GM10248 (cell line): ENCODE measurements around the gene ASCL1.
A peak's percentile ranks its signal among the peaks of the same experiment; 100 is the strongest.

Source experiments
- CTCF ChIA-PET: fragments of 300-600 bp; sonication (Branson Sonifier 250); formaldehyde crosslinking; extraction: SDS; loops from one replicate; lab custom pipeline; 2021; ENCODE audit warnings: antibody characterized with exemption; lab: Yijun Ruan, JAX
- POLR2A ChIA-PET: fragments of 350-650 bp; sonication (Branson Sonifier 250); formaldehyde crosslinking; extraction: SDS; loops from one replicate; lab custom pipeline; 2020; ENCODE audit warnings: antibody characterized with exemption; lab: Yijun Ruan, JAX
- DNase-seq: peaks from one replicate; pipeline ENCODE4 v3.0.0; 2012; ENCODE audit errors: extremely low spot score
- TF ChIP-seq, protein P1 (sequence below): IDR thresholded peaks from 2 replicates; pipeline ENCODE4 v1.5.1; 2012; ENCODE audit warnings: mild to moderate bottlenecking, low read depth; ENCODE audit errors: extremely low read depth, missing control alignments, control extremely low read depth

The ASCL1 gene

GRCh38 chr12:102961466-102961855 is 4.0 kb downstream of the ASCL1 start:
- POLR2A ChIA-PET = no interaction called here
- TF ChIP-seq, protein P1, sequence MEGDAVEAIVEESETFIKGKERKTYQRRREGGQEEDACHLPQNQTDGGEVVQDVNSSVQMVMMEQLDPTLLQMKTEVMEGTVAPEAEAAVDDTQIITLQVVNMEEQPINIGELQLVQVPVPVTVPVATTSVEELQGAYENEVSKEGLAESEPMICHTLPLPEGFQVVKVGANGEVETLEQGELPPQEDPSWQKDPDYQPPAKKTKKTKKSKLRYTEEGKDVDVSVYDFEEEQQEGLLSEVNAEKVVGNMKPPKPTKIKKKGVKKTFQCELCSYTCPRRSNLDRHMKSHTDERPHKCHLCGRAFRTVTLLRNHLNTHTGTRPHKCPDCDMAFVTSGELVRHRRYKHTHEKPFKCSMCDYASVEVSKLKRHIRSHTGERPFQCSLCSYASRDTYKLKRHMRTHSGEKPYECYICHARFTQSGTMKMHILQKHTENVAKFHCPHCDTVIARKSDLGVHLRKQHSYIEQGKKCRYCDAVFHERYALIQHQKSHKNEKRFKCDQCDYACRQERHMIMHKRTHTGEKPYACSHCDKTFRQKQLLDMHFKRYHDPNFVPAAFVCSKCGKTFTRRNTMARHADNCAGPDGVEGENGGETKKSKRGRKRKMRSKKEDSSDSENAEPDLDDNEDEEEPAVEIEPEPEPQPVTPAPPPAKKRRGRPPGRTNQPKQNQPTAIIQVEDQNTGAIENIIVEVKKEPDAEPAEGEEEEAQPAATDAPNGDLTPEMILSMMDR = no peak

GRCh38 chr12:102962532-102962931 is 5.1 kb downstream of the ASCL1 start:
- POLR2A ChIA-PET = no interaction called here
- CTCF ChIA-PET = interaction anchor here (1.1 to 3.9 kb wide), 4 partner anchors 12 to 586 kb away, joined by 4 to 14 read pairs (median 9); no protein-coding TSS in a partner anchor
- TF ChIP-seq, protein P1 = no peak
- no peak for DNase-seq

More at GRCh38 chr12:102961466-102961855, 4.0 kb downstream of the ASCL1 start:
- CTCF ChIA-PET = interaction anchor here (1.0 to 3.9 kb wide), 5 partner anchors 13 to 671 kb away, joined by 3 to 14 read pairs (median 5); no protein-coding TSS in a partner anchor
- no peak for DNase-seq

DNA sequence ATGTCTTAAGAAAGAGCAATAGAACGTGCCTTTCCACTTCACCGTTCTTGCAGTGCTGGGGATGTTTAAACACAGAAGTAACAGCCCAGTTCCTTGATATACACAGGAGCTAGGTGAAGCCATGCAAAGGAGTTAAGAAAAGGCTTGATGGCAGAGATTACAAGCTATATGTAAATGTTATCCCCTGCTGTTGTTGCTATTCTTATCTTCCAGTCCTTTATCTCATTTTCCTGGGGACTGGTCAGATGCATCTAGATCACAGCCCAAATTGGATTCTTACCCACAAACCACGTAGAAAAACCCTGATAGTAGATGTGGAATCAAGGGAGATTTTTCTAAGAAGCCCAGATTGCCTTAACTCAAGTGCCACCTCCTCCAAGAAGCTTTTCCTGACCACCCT is 5.5 kb downstream of the ASCL1 start:
- ChIA-PET POLR2A (no interaction called here), CTCF (interaction anchor here (1.0 to 3.9 kb wide), 5 partner anchors 12 to 586 kb away, joined by 3 to 14 read pairs (median 4); no protein-coding TSS in a partner anchor)
- TF ChIP-seq, protein P1 = no peak

DNA sequence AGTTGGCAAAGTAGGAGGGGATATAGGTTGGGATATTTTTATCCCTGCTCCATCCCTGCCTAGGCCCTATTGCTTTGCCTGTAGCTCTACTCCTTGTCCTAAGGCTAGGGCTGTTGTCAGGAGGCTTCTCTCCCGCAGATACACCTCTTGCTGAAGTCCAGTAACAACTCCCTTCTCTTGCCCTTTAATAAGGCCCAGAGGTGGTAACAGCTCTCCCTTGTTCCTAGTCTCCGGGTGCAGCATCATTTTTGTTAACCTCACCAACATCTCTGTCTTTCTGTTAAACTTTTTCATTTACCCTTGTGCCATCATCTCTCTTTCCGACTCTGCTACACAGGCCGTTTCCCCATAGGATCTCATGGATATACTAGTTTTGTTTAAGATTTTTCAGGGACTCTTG is 6.3 kb downstream of the ASCL1 start:
- ChIA-PET POLR2A (no interaction called here), CTCF (interaction anchor here (1.0 to 3.9 kb wide), 6 partner anchors 13 to 585 kb away, joined by 3 to 14 read pairs (median 4); no protein-coding TSS in a partner anchor)
- no peak for DNase-seq
- TF ChIP-seq, protein P1 = no peak

More for the DNA sequence above, 5.5 kb downstream of the ASCL1 start:
- no peak for DNase-seq

DNA sequence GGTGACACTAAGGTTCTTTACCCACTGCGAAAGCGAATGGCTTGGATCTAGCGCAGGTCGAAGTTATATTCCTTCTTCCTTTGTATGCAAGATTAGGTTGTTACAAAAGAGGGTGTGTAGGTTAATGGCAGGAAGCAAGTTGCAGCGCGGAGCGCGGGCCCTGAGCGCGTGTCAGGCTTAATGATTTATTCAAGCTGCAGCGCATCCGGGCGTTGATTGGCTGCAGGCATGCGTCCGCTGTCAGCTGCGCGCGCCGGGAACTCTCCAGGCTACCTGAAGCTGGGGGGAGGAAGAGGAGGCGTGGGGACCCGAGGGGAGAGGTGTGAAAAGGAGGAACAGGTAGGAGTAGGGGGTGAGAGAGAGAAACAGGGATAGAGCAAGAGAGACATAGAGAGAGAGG is 7.4 kb downstream of the ASCL1 start:
- DNase-seq = peak; percentile 48
- ChIA-PET CTCF (interaction anchor here (1.4 kb wide), 1 partner anchor 27 kb away, joined by 4 read pairs; no protein-coding TSS in a partner anchor), POLR2A (interaction anchor here (0.6 kb wide), 1 partner anchor 222 kb away, joined by 3 read pairs; no protein-coding TSS in a partner anchor)
- TF ChIP-seq, protein P1 = no peak

DNA sequence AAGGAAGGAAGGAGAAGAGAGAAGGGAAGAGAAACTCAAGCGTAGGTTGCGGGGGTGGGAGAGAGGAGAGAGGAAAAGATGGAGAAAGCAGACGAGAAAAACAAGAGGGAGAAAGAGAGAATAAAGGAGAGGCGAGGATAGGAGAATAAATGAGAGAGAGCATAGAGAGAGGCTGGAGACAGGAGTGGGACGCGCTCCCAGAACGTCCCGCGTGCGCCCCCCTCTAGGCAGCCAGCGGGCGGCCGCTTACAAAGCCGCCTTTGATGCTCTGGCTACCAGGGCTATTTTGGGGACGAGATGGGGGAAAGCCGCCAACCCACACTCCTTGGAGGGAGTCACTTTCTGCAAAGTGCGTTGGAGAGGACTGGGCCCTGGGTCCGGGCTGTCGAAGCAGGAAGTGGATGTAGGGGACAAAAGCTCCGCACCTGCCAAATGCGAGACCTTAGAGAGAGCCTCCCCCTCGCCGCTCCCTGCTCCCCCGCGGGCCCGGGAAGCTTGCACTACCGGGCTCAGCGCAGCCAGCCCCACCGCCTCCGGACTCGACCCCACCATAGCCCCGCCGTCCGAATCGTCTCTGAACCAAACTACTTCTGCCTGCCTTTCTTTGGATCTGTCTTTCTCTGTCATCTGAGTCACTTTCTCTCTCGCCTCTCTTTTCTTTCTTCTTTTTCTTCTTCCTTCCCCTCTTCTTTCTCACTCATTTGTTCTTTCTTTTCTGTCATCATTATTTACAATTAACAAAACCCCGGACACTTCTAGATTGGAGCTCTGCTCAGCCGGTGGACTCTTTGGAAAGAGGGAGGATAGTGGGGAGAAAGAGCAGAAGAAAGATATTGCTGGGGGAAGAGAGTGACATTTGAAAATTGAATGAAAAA is 8.0 kb downstream of the ASCL1 start:
- ChIA-PET CTCF (interaction anchor here (1.0 to 2.4 kb wide), 5 partner anchors 11 to 583 kb away, joined by 4 to 7 read pairs (median 5); no protein-coding TSS in a partner anchor), POLR2A (no interaction called here)
- TF ChIP-seq, protein P1 = no peak
- DNase-seq = peak; percentile 34
